ENCODE results near the gene PTGIS.

GRCh38 chr20:49581482-49581881 lies 13.5 kb upstream of the PTGIS start:
- TF ChIP-seq CTCF (IDR thresholded peaks at IDR 0.05): no peak
- TF ChIP-seq POLR2A (IDR thresholded peaks at IDR 0.05): no peak

All from thyroid gland (tissue), 4 donors.